WI38 (cell line): ENCODE results near the gene HDDC2.

ENCODE experiments used
- H3K4me3 ChIP-seq: 2 replicates; pipeline ENCODE4 v1.5.1; 2011; ENCODE audit warnings: low read depth, mild to moderate bottlenecking, control low read depth, low read length
- TF ChIP-seq, protein P1 (sequence below): IDR thresholded peaks from 2 replicates; pipeline ENCODE4 v1.5.1; 2012; ENCODE audit warnings: low read depth, mild to moderate bottlenecking, control low read depth, low read length

The HDDC2 gene

DNA sequence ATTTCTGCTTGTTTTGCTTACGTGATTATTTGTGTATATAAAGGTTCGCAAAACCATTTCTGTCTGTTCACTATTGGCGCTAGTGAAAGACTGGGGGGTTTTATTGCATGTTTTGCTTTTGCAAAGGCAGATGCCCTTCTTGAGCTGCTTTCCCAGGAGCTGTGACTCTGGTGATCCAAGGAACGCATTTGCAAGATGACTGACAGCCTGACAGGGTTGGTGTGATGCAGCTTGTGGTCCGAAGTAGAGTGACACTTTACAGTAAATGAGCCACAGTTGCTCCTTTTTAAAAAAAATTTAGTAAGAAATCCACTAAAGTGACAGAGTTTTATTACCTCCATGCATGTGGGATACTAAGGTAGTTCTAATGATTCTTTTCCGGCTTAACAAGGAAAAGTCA is 74.5 kb downstream of the HDDC2 start:
- TF ChIP-seq, protein P1, sequence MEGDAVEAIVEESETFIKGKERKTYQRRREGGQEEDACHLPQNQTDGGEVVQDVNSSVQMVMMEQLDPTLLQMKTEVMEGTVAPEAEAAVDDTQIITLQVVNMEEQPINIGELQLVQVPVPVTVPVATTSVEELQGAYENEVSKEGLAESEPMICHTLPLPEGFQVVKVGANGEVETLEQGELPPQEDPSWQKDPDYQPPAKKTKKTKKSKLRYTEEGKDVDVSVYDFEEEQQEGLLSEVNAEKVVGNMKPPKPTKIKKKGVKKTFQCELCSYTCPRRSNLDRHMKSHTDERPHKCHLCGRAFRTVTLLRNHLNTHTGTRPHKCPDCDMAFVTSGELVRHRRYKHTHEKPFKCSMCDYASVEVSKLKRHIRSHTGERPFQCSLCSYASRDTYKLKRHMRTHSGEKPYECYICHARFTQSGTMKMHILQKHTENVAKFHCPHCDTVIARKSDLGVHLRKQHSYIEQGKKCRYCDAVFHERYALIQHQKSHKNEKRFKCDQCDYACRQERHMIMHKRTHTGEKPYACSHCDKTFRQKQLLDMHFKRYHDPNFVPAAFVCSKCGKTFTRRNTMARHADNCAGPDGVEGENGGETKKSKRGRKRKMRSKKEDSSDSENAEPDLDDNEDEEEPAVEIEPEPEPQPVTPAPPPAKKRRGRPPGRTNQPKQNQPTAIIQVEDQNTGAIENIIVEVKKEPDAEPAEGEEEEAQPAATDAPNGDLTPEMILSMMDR = no peak
- H3K4me3 ChIP-seq = no peak overlapping the region
